Peyer's patch (tissue), 4 donors: Measurements from ENCODE around the gene MED13L. TPM values are rescaled to one million over a fixed set of nuclear protein-coding genes. Genes with fewer than 3 reads are reported as not detected.

Source experiments
- DNase-seq, 3 donors: peaks; one replicate each; pipeline ENCODE4 v3.0.0-alpha.2; 2017 to 2019
- H3K27ac ChIP-seq, 4 donors: fragments of 200-600 bp; sonication (generic); one replicate each; pipeline ENCODE4 v1.5.1; 2016 to 2019
- H3K27me3 ChIP-seq, 2 donors: fragments of 200-600 bp; sonication (generic); one replicate each; pipeline ENCODE4 v1.5.1; 2019
- H3K36me3 ChIP-seq, 3 donors: fragments of 200-600 bp; sonication (generic); one replicate each; pipeline ENCODE4 v1.5.1; 2016 to 2019
- H3K4me1 ChIP-seq, 4 donors: fragments of 200-600 bp; sonication (generic); one replicate each; pipeline ENCODE4 v1.5.1; 2016 to 2019
- H3K4me3 ChIP-seq, 4 donors: fragments of 200-600 bp; sonication (generic); 1 replicate in 3 of 4; 2 replicates in 1 of 4; pipeline ENCODE4 v1.5.1; 2016 to 2019; ENCODE audit warnings: mild to moderate bottlenecking in 1 of 4
- H3K9me3 ChIP-seq, 4 donors: fragments of 200-600 bp; sonication (generic); one replicate each; pipeline ENCODE4 v1.5.1; 2016 to 2019; ENCODE audit warnings: mild to moderate bottlenecking in 1 of 4
- POLR2A ChIP-seq, 2 donors: fragments of 450-650 bp; IDR thresholded peaks; one replicate each; pipeline ENCODE4 v1.5.1; 2017; ENCODE audit warnings: antibody characterized with exemption in 2 of 2, mild to moderate bottlenecking in 2 of 2, moderate library complexity in 2 of 2
- total RNA-seq, 4 donors: library from RNA; depleted of rRNA; stranded (reverse); fragments of >200 nt; gene quantifications; one replicate each; pipeline ENCODE4 v1.1.0, GENCODE V29; 2016
- TF ChIP-seq, protein P1 (sequence below), 6 experiments: fragments of 450-650 bp in 4 of 6; fragments of 200-600 bp in 2 of 6; sonication (generic) in 1 of 6; IDR thresholded peaks; one replicate each; pipeline ENCODE4 v1.5.1; 2017 to 2019; ENCODE audit warnings: antibody characterized with exemption in 6 of 6, mild to moderate bottlenecking in 3 of 6, moderate library complexity in 1 of 6

The MED13L gene
- total RNA-seq, 4 donors from 2014 or later, result 127 to 181 (median 145) TPM

DNA sequence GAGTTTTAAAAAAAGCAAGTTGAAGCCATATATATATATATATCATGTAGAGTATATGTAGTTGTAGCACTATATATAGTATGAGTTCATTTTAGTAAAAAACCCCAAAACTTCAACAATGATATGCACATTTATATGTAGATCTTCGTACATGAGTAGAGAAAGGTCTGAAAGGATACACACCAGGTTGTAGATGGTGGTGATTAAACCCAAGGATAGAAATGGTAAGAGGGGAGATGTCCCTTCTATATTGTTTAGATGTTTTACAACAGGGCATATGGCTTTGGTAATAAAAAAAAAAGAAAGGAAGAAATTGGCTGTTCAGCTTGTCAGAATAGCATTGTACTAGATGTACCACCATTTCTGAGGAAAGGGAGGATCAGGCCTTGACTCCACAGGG lies 31.9 kb upstream of the MED13L start:
- Histone ChIP-seq H3K4me1 (no peaks in the 10 kb centered on the region), H3K27me3 (no peaks in the 10 kb centered on the region), H3K4me3 (no peak overlapping the region), H3K27ac (no peak overlapping the region), H3K36me3 (no peaks in the 10 kb centered on the region), H3K9me3 (no peaks in the 10 kb centered on the region)
- TF ChIP-seq, protein P1, sequence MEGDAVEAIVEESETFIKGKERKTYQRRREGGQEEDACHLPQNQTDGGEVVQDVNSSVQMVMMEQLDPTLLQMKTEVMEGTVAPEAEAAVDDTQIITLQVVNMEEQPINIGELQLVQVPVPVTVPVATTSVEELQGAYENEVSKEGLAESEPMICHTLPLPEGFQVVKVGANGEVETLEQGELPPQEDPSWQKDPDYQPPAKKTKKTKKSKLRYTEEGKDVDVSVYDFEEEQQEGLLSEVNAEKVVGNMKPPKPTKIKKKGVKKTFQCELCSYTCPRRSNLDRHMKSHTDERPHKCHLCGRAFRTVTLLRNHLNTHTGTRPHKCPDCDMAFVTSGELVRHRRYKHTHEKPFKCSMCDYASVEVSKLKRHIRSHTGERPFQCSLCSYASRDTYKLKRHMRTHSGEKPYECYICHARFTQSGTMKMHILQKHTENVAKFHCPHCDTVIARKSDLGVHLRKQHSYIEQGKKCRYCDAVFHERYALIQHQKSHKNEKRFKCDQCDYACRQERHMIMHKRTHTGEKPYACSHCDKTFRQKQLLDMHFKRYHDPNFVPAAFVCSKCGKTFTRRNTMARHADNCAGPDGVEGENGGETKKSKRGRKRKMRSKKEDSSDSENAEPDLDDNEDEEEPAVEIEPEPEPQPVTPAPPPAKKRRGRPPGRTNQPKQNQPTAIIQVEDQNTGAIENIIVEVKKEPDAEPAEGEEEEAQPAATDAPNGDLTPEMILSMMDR (IDR thresholded peaks at IDR 0.05), result no peak
- TF ChIP-seq POLR2A (IDR thresholded peaks at IDR 0.05), result no peak
- DNase-seq, result no peak

DNA sequence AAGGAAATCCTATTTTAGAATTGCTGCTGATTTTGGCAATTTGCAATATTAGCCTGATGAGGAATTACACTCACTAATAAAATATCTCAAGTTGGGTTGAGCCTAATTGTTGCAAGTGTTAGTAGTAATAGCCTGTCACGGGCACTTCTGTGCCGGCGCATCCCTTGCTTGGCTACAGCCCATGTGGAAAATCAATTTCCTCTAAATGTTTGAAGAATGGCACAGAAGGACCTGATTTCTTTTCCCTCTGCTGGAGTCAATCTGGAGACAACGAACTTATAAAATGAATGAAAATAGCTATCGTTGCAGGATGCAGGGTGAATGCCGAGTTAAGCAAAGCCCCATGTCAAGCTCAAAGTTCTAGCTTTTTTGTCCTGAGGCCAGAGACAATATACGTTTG lies 31.2 kb upstream of the MED13L start:
- Histone ChIP-seq H3K4me3 (no peak overlapping the region), H3K27ac (no peak overlapping the region), H3K27me3 (no peaks in the 10 kb centered on the region), H3K4me1 (no peaks in the 10 kb centered on the region), H3K9me3 (no peaks in the 10 kb centered on the region), H3K36me3 (no peaks in the 10 kb centered on the region)
- no peak for DNase-seq
- TF ChIP-seq POLR2A (IDR thresholded peaks at IDR 0.05), result no peak
- TF ChIP-seq, protein P1 (IDR thresholded peaks at IDR 0.05), result no peak

DNA sequence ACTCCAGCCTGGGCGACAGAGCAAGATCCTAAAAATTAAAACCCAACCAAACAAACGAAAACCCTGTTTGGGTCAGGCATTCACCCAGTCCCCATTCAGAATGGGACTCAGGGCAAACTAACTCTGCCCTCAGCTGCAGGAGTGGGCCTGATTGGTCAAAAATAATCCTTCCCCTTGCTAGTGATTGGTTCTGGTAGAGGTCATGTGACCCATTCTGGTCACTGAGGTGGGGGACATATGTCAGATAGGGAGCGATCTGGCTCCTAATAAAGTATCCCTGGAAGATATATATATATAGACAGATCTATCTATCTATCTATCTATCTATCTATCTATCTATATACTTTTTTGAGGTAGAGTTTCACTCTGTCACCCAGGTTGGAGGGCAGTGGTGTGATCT lies 29.5 kb upstream of the MED13L start:
- TF ChIP-seq POLR2A (IDR thresholded peaks at IDR 0.05), result no peak
- TF ChIP-seq, protein P1 (IDR thresholded peaks at IDR 0.05), result no peak
- no peaks in the 10 kb centered on the region for H3K9me3 ChIP-seq
- DNase-seq, result no peak
- H3K4me1 ChIP-seq, result no peaks in the 10 kb centered on the region
- H3K4me3 ChIP-seq, result no peak overlapping the region
- no peak overlapping the region for H3K27ac ChIP-seq
- no peaks in the 10 kb centered on the region for H3K27me3 ChIP-seq
- no peaks in the 10 kb centered on the region for H3K36me3 ChIP-seq

DNA sequence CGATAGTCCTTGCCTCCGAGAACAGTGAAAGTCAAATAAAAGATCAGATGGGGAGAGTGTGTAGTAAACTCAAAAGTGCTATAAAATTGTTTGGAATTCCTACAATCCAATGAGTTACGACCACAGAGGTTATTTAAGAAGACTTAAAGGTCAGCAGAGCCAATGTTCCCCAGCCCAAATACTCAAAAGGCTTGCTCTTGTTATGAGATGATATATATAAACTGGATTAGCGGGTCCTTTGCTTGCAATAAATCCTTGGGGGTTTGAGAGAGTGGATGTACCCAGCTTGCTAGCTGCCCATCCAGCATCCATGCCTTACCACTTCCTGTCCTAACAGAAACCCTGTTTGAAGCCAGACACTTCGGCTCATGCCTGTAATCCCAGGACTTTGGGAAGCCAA lies 29.0 kb upstream of the MED13L start:
- no peak for TF ChIP-seq POLR2A (IDR thresholded peaks at IDR 0.05)
- TF ChIP-seq, protein P1 (IDR thresholded peaks at IDR 0.05), result no peak

DNA sequence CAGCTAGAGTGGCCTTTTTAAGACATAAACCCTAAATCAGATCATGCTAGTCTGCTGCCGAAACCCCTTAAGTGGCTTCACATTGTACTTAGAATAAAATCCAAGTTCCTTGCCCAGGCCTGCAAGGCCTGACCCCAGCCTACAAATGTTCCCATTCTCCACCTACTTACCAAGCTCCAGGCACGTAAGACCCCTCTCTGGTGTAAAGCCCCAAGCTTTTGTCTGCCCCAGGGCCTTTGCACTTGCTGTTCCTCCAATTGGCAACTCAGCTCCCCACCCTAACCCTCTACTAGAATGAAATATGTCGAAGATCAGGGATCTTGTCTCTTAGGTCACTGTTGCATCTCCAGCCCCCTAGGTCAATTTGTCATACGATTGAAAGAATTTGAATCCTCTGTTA lies 27.1 kb upstream of the MED13L start:
- no peak for DNase-seq
- Histone ChIP-seq H3K27me3 (no peaks in the 10 kb centered on the region), H3K27ac (no peak overlapping the region), H3K4me3 (no peak overlapping the region), H3K36me3 (no peaks in the 10 kb centered on the region), H3K9me3 (no peaks in the 10 kb centered on the region), H3K4me1 (peaks cover 0 to under 1% (median 0%) of the 10 kb centered on the region in 4 donors)
- TF ChIP-seq POLR2A (IDR thresholded peaks at IDR 0.05), result no peak
- TF ChIP-seq, protein P1 (IDR thresholded peaks at IDR 0.05), result no peak

More for the DNA sequence above, 29.0 kb upstream of the MED13L start:
- peak in 1 of 3 donors; percentile 1 for DNase-seq
- H3K9me3 ChIP-seq, result no peaks in the 10 kb centered on the region
- no peaks in the 10 kb centered on the region for H3K36me3 ChIP-seq
- H3K27ac ChIP-seq, result no peak overlapping the region
- H3K4me1 ChIP-seq, result no peaks in the 10 kb centered on the region
- H3K4me3 ChIP-seq, result no peak overlapping the region
- H3K27me3 ChIP-seq, result no peaks in the 10 kb centered on the region

DNA sequence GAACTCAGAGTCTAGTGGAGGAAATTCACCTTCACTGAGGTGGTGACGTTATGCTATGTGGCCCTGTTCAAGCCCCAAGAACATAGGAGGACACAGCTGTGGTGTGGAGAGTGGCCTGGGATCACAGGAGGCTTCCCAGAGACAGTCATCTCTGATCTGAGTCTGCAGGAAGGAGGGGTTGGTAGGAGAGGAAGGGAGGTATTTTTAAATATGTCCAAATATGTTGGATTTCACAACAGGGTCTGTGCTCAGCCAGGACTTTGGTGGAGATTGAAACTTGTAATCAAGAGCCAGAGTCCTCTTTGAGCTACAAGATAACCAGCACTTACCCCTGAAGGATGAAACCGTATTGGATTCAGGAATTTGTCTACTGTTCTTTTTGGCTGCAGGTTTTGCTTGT lies 26.4 kb upstream of the MED13L start:
- Histone ChIP-seq H3K36me3 (no peaks in the 10 kb centered on the region), H3K4me3 (no peak overlapping the region), H3K4me1 (peaks cover 0 to 7% (median 0%) of the 10 kb centered on the region in 4 donors), H3K27me3 (no peaks in the 10 kb centered on the region), H3K9me3 (no peaks in the 10 kb centered on the region), H3K27ac (no peak overlapping the region)
- no peak for DNase-seq
- TF ChIP-seq, protein P1 (IDR thresholded peaks at IDR 0.05), result no peak
- TF ChIP-seq POLR2A (IDR thresholded peaks at IDR 0.05), result no peak
